PC-9 (cell line): ENCODE measurements around the gene SLAMF6. TPM values are rescaled to one million over a fixed set of nuclear protein-coding genes. Genes with fewer than 3 reads are reported as not detected.
"Not testable (repeated sequence)": the region's sequence is repeated elsewhere in the genome, so short reads cannot be mapped to it uniquely, and the experiment has no call there.

Experiments used
- BruUV-seq: library from RNA; stranded (reverse); fragments of 400-500 nt; replicated peaks from 2 replicates; lab custom pipeline; 2021; lab: Mats Ljungman, UMichigan
- CTCF ChIA-PET: fragments of 300-600 bp; sonication (Branson Sonifier 250); formaldehyde crosslinking; loops from one replicate; lab custom pipeline; 2022; ENCODE audit warnings: antibody characterized with exemption; lab: Charles Lee
- POLR2A ChIA-PET: fragments of 300-600 bp; sonication (Branson Sonifier 250); formaldehyde crosslinking; loops from one replicate; lab custom pipeline; 2022; ENCODE audit warnings: antibody characterized with exemption; ENCODE audit not compliant: unreplicated experiment; lab: Charles Lee
- DNase-seq, 2 experiments: peaks; one replicate each; pipeline versions ENCODE4 v3.0.0 to v3.0.0-alpha.2; 2015 to 2022; ENCODE audit warnings: mixed read lengths in 1 of 2
- H2AFZ ChIP-seq: fragments of 200-600 bp; sonication (generic); 2 replicates; pipeline ENCODE4 v1.8.1; 2017; ENCODE audit warnings: antibody characterized with exemption
- H3F3A ChIP-seq: fragments of 200-600 bp; sonication (generic); 2 replicates; pipeline ENCODE4 v1.8.1; 2017; ENCODE audit warnings: antibody characterized with exemption, mild to moderate bottlenecking, low read depth; ENCODE audit not compliant: insufficient read depth
- H3K27ac ChIP-seq: fragments of 200-600 bp; sonication (generic); 2 replicates; pipeline ENCODE4 v1.6.1; 2016; ENCODE audit warnings: mixed run types
- H3K27me3 ChIP-seq: fragments of 200-600 bp; sonication (generic); 2 replicates; pipeline ENCODE4 v1.6.1; 2016; ENCODE audit warnings: low read depth, mixed run types; ENCODE audit not compliant: insufficient read depth
- H3K36me3 ChIP-seq: fragments of 200-600 bp; sonication (generic); 2 replicates; pipeline ENCODE4 v1.6.1; 2016; ENCODE audit warnings: low read depth, mixed run types
- H3K4me1 ChIP-seq: fragments of 200-600 bp; sonication (generic); replicated peaks from 2 replicates; pipeline ENCODE4 v1.6.1; 2016; ENCODE audit warnings: mixed run types; ENCODE audit not compliant: insufficient read depth
- H3K4me2 ChIP-seq: fragments of 200-600 bp; sonication (generic); 2 replicates; pipeline ENCODE4 v1.6.1; 2017; ENCODE audit warnings: mixed run types
- H3K4me3 ChIP-seq: fragments of 200-600 bp; sonication (generic); 2 replicates; pipeline ENCODE4 v1.6.1; 2016; ENCODE audit warnings: mixed run types
- H3K79me2 ChIP-seq: fragments of 200-600 bp; sonication (generic); 2 replicates; pipeline ENCODE4 v1.6.1; 2017; ENCODE audit warnings: low read depth, mixed run types
- H3K9me2 ChIP-seq: fragments of 200-600 bp; sonication (generic); 2 replicates; pipeline ENCODE4 v1.8.1; 2017; ENCODE audit warnings: mild to moderate bottlenecking; ENCODE audit not compliant: insufficient read depth
- H3K9me3 ChIP-seq: fragments of 200-600 bp; sonication (generic); 2 replicates; pipeline ENCODE4 v1.8.1; 2016; ENCODE audit warnings: low read depth; ENCODE audit not compliant: insufficient read depth
- H4K20me1 ChIP-seq: fragments of 200-600 bp; sonication (generic); 2 replicates; pipeline ENCODE4 v1.8.1; 2017; ENCODE audit not compliant: insufficient read depth
- EZH2 ChIP-seq: fragments of 200-600 bp; sonication (generic); IDR thresholded peaks from 2 replicates; pipeline ENCODE4 v1.8.0; 2017; ENCODE audit warnings: antibody characterized with exemption, low read depth
- intact Hi-C: fragments of 100-400 bp; cut with micrococcal nuclease; formaldehyde crosslinking; loops from one replicate; pipeline ENCODE4 v1.10.0; 2022; ENCODE audit not compliant: unreplicated experiment
- total RNA-seq: library from RNA; stranded (reverse); gene quantifications from 2 replicates; pipeline ENCODE4 v1.2.3, GENCODE V29; 2021
- TF ChIP-seq, protein P1 (sequence below): fragments of 200-600 bp; sonication (generic); conservative IDR thresholded peaks from 2 replicates; pipeline ENCODE4 v1.6.1; 2017; ENCODE audit warnings: mixed run types, antibody characterized with exemption, mild to moderate bottlenecking, moderate library complexity

The SLAMF6 gene
- total RNA-seq, 1 experiment from 2014 or later = not detected

DNA sequence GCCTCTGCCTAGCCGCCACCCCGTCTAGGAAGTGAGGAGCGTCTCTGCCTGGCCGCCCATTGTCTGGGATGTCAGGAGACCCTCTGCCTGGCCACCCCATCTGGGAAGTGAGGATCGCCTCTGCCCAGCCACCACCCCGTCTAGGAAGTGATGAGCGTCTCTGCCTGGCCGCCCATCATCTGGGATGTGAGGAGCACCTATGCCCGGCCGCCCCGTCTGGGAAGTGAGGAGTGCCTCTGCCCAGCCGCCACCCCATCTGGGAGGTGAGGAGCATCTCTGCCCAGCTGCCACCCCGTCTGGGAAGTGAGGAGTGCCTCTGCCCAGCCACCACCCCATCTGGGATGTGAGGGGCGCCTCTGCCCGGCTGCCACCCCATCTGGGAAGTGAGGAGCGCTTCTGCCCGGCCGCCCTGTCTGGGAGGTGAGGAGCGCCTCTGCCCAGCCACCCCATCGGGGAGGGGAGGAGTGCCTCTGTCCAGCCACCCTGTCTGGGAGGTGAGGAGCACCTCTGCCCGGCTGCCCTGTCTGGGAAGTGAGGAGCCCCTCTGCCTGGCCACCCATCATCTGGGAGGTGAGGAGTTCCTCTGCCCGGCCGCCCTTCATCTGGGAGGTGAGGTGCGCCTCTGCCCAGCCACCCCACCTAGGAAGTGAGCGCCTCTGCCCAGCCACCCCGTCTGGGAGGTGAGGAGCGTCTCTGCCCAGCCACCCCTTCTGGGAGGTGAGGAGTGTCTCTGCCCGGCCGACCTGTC lies 8.9 kb upstream of the SLAMF6 start:
- H3K4me3 ChIP-seq, CTCF ChIA-PET, POLR2A ChIA-PET, H3K4me1 ChIP-seq, H3K9me3 ChIP-seq, intact Hi-C loops, H3K79me2 ChIP-seq, H3K4me2 ChIP-seq, H2AFZ ChIP-seq, H3K9me2 ChIP-seq, H3K36me3 ChIP-seq, BruUV-seq, H4K20me1 ChIP-seq, H3K27ac ChIP-seq, DNase-seq, H3F3A ChIP-seq: not testable (repeated sequence)
- H3K27me3 ChIP-seq = peaks cover 26% of the 10 kb centered on the region; the same call in 1 of the 2 replicates

DNA sequence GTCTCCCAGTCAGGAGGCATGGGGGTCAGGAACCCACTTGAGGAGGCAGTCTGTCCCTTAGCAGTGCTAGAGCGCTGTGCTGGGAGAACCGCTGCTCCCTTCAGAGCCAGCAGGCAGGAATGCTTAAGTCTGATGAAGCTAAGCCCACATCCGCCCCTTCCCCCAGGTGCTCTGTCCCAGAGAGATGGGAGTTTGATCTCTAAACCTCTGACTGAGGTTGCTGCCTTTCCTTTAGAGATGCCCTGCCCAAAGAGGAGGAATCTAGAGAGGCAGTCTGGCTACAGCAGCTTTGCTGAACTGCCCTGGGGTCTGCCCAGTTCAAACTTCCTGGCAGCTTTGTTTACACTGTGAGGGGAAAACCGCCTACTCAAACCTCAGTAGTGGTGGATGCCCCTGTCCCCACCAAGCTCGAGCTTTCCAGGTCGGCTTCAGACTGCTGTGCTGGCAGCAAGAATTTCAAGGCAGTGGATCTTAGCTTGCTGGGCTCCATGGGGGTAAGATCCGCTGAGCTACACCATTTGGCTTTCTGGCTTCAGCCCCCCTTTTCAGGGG lies 6.4 kb upstream of the SLAMF6 start:
- H3K27ac ChIP-seq, H2AFZ ChIP-seq, H3K4me2 ChIP-seq, H3K4me3 ChIP-seq, H3K4me1 ChIP-seq, H3F3A ChIP-seq, H3K36me3 ChIP-seq, H4K20me1 ChIP-seq, H3K9me2 ChIP-seq, BruUV-seq, POLR2A ChIA-PET, CTCF ChIA-PET, intact Hi-C loops, H3K9me3 ChIP-seq, H3K79me2 ChIP-seq, DNase-seq: not testable (repeated sequence)
- peaks cover 28% of the 10 kb centered on the region; the same call in 1 of the 2 replicates for H3K27me3 ChIP-seq

DNA sequence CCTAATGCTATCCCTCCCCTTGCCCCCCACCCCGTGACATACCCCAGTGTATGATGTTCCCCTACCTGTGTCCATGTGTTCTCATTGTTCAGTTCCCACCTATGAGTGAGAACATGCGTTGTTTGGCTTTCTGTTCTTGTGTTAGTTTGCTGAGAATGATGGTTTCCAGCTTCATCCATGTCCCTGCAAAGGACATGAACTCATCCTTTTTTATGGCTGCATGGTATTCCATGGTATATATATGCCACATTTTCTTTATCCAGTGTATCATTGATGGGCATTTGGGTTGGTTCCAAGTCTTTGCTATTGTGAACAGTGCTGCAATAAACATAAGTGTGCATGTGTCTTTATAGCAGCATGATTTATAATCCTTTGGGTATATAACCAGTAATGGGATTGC lies 734 bp upstream of the SLAMF6 start:
- H3K4me1 ChIP-seq, BruUV-seq, H3K4me2 ChIP-seq, H3K27ac ChIP-seq, H3K9me3 ChIP-seq, H3K36me3 ChIP-seq, DNase-seq, CTCF ChIA-PET, H3K9me2 ChIP-seq, POLR2A ChIA-PET, intact Hi-C loops, H3K79me2 ChIP-seq, H3K4me3 ChIP-seq, H2AFZ ChIP-seq, H3F3A ChIP-seq, H4K20me1 ChIP-seq: not testable (repeated sequence)
- H3K27me3 ChIP-seq = peaks cover 13% of the 10 kb centered on the region; the same call in 1 of the 2 replicates

DNA sequence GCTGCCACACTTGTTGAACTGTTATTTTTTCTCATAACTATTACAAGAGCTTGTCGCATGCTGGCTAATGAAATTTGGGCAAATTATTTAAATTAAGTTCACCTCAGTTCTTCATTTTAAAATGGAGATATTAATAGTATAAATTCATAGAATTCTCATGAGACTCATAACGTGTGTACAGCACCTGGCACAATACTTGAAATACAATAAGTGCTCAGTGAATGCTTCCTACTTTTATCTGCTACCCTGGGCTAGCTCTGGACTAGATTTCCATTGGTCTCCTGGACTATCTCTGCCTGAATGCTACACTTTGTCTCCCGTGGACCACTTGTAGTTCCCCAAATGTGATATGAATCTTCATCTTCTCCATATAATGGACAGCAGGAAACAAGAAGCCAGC lies 919 bp downstream of the SLAMF6 start:
- H3K27ac ChIP-seq = no peak overlapping the region
- BruUV-seq = no TSS peak
- intact Hi-C loops = no loop called here

More for the DNA sequence above, 919 bp downstream of the SLAMF6 start:
- no peak overlapping the region for H3K4me2 ChIP-seq
- H3K36me3 ChIP-seq = no peaks in the 10 kb centered on the region
- no peaks in the 10 kb centered on the region for H3F3A ChIP-seq
- H4K20me1 ChIP-seq = no peaks in the 10 kb centered on the region
- H3K4me1 ChIP-seq = no peaks in the 10 kb centered on the region
- H3K79me2 ChIP-seq = no peaks in the 10 kb centered on the region
- peaks cover 7% of the 10 kb centered on the region; the same call in 1 of the 2 replicates for H3K27me3 ChIP-seq
- no peak overlapping the region for H3K4me3 ChIP-seq
- CTCF ChIA-PET = no interaction called here
- no peaks in the 10 kb centered on the region for H3K9me3 ChIP-seq
- no peak for DNase-seq
- H3K9me2 ChIP-seq = no peaks in the 10 kb centered on the region
- no peak overlapping the region for H2AFZ ChIP-seq
- POLR2A ChIA-PET = no interaction called here
- TF ChIP-seq, protein P1, sequence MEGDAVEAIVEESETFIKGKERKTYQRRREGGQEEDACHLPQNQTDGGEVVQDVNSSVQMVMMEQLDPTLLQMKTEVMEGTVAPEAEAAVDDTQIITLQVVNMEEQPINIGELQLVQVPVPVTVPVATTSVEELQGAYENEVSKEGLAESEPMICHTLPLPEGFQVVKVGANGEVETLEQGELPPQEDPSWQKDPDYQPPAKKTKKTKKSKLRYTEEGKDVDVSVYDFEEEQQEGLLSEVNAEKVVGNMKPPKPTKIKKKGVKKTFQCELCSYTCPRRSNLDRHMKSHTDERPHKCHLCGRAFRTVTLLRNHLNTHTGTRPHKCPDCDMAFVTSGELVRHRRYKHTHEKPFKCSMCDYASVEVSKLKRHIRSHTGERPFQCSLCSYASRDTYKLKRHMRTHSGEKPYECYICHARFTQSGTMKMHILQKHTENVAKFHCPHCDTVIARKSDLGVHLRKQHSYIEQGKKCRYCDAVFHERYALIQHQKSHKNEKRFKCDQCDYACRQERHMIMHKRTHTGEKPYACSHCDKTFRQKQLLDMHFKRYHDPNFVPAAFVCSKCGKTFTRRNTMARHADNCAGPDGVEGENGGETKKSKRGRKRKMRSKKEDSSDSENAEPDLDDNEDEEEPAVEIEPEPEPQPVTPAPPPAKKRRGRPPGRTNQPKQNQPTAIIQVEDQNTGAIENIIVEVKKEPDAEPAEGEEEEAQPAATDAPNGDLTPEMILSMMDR = no peak
- no peak for TF ChIP-seq EZH2
